Measurements from ENCODE around the gene EPHB4.
"Not testable (repeated sequence)": the region's sequence is repeated elsewhere in the genome, so short reads cannot be mapped to it uniquely, and the experiment has no call there.

Gene EPHB4

DNA sequence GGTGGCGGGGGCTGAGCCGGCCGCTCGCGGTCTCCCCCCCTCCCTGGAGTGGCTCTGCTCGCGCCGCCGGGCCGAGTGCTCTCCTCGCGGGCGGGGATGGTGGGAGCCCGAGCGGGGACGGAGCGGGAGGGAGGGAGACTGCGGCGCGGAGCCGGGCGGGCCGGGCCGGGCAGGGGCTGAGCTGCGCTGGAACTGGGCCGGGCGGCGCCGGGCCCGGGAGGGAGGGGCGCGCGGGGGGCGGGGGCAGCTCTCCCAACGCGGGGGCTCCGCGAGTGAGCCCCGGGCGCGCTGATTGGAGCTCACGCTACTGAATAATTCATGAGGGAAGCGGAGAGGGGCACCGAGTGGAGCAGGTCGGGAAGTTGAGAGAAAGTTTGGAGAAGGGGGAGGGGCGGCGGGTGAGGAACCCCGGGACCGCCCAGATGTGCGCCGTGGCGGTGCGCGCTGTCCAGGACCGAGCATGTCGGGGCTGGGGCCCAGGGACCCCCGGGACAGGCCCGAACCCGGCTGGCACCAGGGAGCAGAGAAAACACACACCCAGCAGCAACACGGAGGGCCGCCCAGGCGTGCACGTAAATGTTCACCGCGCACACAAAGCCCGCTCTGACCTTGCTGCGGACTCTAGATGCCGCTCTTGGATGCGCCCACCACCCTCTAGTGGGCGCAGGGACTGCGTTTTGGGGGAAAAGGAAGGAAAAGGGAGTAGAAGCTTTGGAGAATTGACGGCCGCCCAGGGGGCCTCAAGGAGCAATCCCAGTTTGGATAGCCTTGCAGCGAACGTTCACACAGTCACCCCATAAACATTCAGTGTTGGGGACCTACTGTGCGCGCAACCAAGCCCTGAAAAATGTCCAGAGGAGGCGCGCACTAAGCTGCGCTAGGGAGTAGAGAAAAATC is at the start of gene EPHB4:
TSS of gene EPHB4 (minus strand) at position 194 of the 897 bp plus-strand sequence. CDS start 493 bp downstream, outside the sequence.
- DNase-seq, result no peak

GRCh38 chr7:100875356-100875751 is 48.0 kb upstream of the EPHB4 start:
- peak; percentile 58 for DNase-seq

- DNase-seq, result peak; percentile 99
Observed at GRCh38 chr7:100874577-100875355, 47.4 kb upstream of the EPHB4 start, which contains the start of gene SRRT. Gene SRRT, plus strand, starts transcription at chr7:100875103. Its CDS starts 488 bp downstream, at chr7:100875591.

DNA sequence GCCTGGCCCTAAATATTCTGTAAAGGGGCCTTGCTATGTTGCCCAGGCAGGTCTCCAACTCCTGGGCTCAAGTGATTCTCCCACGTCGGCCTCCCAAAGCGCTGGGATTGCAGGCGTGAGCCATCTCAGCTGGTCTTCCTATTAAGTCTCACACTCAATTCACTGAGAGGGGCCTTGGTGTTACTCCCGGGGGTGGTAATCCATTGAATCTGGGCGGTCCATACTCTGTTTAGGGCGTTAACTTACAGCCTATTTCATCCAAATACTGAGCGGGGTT is 46.9 kb upstream of the EPHB4 start:
- DNase-seq, result no peak

DNA sequence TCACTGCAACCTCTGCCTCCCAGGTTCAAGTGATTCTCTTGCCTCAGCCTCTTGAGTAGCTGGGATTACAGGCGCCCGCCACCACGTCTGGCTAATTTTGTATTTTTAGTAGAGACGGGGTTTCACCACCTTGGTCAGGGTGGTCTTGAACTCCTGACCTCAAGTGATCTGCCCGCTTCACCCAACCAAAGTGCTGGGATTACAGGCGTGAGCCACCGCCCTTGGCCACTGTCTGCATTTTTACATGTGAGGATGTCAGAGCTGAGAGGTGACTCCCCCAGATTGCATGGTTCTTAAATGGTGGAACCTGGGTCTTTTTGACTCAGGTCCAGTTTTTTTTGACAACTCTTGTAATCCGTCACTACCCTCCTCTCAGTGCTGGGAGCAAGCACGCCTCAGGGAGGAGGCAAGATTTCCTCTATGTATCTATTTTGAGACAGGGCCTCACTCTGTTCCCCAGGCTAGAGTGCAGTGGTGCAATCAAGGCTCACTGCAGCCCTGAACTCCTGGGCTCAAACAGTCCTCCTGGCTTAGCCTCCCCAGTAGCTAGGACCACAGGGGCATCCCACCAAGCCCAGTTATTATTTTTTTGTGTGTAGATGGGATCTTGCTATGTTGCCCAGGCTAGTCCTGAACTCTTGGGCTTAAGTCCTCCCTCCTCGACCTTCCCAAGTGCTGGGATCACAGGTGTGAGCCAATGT is 46.4 kb upstream of the EPHB4 start:
- DNase-seq, result no peak

- no peak for DNase-seq
Observed at GRCh38 chr7:100867776-100868485, 40.6 kb upstream of the EPHB4 start.

DNA sequence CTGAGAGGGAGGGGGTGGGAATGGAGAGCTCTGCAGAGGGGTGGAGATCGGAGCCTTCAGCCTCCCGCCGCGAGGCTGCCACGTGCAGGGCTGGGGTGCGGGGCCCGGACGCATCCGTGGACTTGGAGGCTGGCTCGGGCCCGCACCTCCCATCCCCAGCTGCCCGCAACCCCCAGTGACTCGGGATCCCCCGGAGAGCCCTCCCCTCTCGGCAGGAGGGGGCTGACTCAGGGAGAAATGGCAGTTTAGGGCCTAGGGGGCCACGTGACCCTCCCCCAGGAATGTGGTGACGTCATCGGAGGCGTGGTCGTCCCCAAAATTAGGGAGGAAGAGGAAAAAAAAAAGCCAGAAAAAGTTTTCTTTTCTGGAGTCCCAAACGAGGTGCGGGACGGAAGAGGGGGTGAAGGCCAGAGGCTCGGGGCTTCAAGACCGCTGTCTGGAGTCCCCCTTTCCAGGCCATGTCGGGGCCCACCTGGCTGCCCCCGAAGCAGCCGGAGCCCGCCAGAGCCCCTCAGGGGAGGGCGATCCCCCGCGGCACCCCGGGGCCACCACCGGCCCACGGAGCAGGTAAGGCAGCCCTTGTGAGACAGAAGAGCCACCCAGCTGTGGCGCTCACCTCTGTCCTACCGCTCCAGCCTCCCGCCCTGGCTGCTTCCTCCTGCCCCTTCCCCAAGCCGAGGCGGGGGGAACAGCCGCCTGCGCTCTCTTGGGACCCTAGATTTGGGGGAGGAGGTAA is 39.9 kb upstream of the EPHB4 start, which contains the start of gene TRIP6:
TSS of gene TRIP6 (plus strand) at position 348 of the 736 bp plus-strand sequence. CDS start at position 459, 111 bp downstream.
- DNase-seq, result peak; percentile 74

DNA sequence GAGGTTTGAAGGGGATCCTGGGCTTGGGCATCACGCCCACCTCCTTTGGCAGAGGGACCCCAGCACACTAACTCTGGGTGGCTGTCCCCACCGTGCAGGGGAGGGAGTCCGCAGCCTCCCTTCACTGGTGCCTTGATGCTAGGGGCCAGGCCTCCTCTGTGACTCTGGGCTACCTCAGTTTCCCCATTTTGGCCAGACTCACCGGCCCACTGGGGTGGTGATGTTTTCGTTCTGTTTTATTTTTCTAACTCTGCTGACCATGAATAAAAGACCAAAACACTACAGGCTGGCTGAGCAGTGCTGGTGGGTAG is 39.4 kb upstream of the EPHB4 start:
- DNase-seq, result no peak

GRCh38 chr7:100865938-100866728 is 38.8 kb upstream of the EPHB4 start:
- no peak for DNase-seq

DNA sequence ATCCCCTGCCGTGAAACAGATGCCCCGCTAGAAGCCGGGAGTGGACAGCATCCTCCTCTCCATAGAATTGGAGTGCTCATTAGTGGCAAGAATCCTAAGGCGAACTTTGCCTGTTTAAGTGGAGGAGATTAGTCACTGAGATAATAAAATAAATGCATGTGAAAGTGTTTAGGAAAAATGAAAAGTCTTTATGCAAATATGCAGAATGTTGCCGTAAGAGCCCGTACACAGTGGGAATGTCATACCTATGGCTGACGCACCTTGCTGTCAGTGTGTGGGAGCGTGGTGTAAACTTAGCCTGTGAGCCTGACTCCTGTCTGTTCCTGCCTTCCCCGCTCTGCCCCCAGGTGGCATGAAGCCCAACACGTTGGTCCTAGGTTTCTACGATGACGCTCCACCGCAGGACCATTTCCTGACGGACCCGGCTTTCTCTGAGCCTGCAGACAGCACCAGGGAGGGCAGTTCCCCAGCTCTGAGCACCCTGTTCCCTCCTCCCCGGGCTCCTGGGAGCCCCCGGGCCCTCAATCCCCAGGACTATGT is 38.1 kb upstream of the EPHB4 start:
- no peak for DNase-seq

DNA sequence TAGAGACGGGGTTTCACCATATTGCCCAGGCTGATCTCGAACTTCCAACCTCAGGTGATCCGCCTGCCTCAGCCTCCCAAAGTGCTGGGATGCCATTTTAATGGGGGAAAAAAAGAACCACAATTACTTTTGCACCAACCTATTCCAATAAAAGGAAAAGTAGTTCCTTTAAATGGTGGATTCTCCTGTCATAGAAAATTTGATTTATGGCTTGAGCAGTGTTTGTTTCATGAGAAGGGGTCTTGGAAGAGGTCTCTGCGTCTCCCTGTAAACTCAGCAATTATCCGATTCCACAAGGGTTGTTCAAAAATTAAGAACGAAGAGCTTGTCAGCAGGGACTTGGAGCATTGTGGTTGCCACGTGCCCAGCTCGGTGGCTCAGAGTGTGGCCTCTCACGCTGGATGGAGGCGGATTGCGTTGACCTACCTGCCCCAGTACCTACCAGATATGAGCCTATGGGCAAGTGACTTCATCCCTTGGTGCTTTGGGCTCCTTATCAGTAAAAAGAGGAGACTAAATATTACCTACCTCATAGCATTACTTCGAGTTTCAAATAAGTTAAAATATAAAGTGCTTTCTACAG is 37.0 kb upstream of the EPHB4 start:
- DNase-seq, result no peak

- no peak for DNase-seq
Observed at GRCh38 chr7:100863406-100863950, 36.2 kb upstream of the EPHB4 start.

- DNase-seq, result no peak
Observed at GRCh38 chr7:100861616-100861985, 34.3 kb upstream of the EPHB4 start.

GRCh38 chr7:100860702-100861615 is 33.6 kb upstream of the EPHB4 start:
- DNase-seq, result no peak

GRCh38 chr7:100859856-100860255 is 32.5 kb upstream of the EPHB4 start:
- no peak for DNase-seq

- no peak for DNase-seq
Observed at GRCh38 chr7:100856871-100857282, 29.6 kb upstream of the EPHB4 start.

GRCh38 chr7:100855515-100855914 is 28.2 kb upstream of the EPHB4 start:
- no peak for DNase-seq

- DNase-seq, result not testable (repeated sequence)
Observed at GRCh38 chr7:100854899-100855298, 27.6 kb upstream of the EPHB4 start.

All from stimulated activated CD4-positive, alpha-beta T cell treated with anti-CD3 and anti-CD28 coated beads, Interleukin-1b, Interleukin-23, amount 100 ng/mL, for 48 hours (primary cell).